ENCODE data around the gene PPID. TPM values are rescaled to one million over a fixed set of nuclear protein-coding genes. Genes with fewer than 3 reads are reported as not detected.

PPID gene
- total and polyA plus RNA-seq, 2 of the 13 experiments (the other 11 are each of a cell fraction or from before 2014, with no cell fraction given) = 15.4 to 63.4 TPM

GRCh38 chr4:158688813-158689212, 34.4 kb downstream of the PPID start:
- H3K36me3 ChIP-seq (replicated peaks in 1 of 2; ENCODE audit: control insufficient read depth in 1 of 2, insufficient read depth in 2 of 2, low read length in 2 of 2) = no peaks in the 10 kb centered on the region
- H3K4me2 ChIP-seq (ENCODE audit: low read depth, low read length) = no peak overlapping the region
- WGBS (ENCODE audit: low lambda C conversion rate) = 23% methylated on average over 1 of the region's 1 CpG
- intact Hi-C loops (cut with micrococcal nuclease; ENCODE audit: unreplicated experiment) = no loop called here
- no peaks in the 10 kb centered on the region for H3K4me1 ChIP-seq (ENCODE audit: insufficient read depth, low read length)
- no peaks in the 10 kb centered on the region for H3K27me3 ChIP-seq (ENCODE audit: control insufficient read depth in 1 of 2, insufficient read depth in 2 of 2, low read length in 2 of 2)
- no peak overlapping the region for H3K27ac ChIP-seq (ENCODE audit: extremely low read length, insufficient read depth, low read length)
- ATAC-seq (no peak), FAIRE-seq (no peak), DNase-seq (ENCODE audit: low spot score) (no peak)
- ChIA-PET CTCF (ENCODE audit: low intra/inter-chr PET ratio, low total read pairs) (no interaction called here), POLR2A (no interaction called here)
- H3K4me3 ChIP-seq (replicated peaks in 1 of 3; ENCODE audit: insufficient read depth in 1 of 3, low read depth in 2 of 3, low read length in 3 of 3) = no peak overlapping the region
- BruUV-seq (replicated peaks) = no TSS peak
- no peak overlapping the region for H2AFZ ChIP-seq (ENCODE audit: low read length)
- H3K9me3 ChIP-seq (ENCODE audit: low read length) = no peaks in the 10 kb centered on the region
- in situ Hi-C loops (cut with HindIII; ENCODE audit: extremely low pct_ligation_motif_present, low pct_unique_long_range_greater_than_20kb) = no loop called here
- no peaks in the 10 kb centered on the region for H3K79me2 ChIP-seq (ENCODE audit: insufficient read depth, low read length)
- TF ChIP-seq SOX6 (IDR thresholded peaks at IDR 0.05) = no peak
- TF ChIP-seq SOX6 (CRISPR knock-in tag; IDR thresholded peaks at IDR 0.05) = no peak
- no peak for TF ChIP-seq MED13 (CRISPR knock-in tag; IDR thresholded peaks at IDR 0.05)
- TF ChIP-seq ZNF142 (CRISPR knock-in tag; IDR thresholded peaks at IDR 0.05) = no peak
- no peak for TF ChIP-seq TAF15 (IDR thresholded peaks at IDR 0.05; ENCODE audit: low read depth, low read length, poor library complexity, severe bottlenecking)
- no peak for TF ChIP-seq MYC (CRISPR knock-in tag; IDR thresholded peaks at IDR 0.05; ENCODE audit: borderline replicate concordance)
- TF ChIP-seq MTF2 (CRISPR knock-in tag; IDR thresholded peaks at IDR 0.05; ENCODE audit: borderline replicate concordance) = no peak
- no peak for TF ChIP-seq NFE2 (CRISPR knock-in tag; IDR thresholded peaks at IDR 0.05)
- no peak for TF ChIP-seq MTERF4 (CRISPR knock-in tag; IDR thresholded peaks at IDR 0.05)
- TF ChIP-seq BRCA1 (CRISPR knock-in tag; IDR thresholded peaks at IDR 0.05) = no peak
- no peak for TF ChIP-seq TP53 (CRISPR knock-in tag; conservative IDR thresholded peaks at IDR 0.05)
- no peak for TF ChIP-seq SIX1 (CRISPR knock-in tag; IDR thresholded peaks at IDR 0.05; ENCODE audit: borderline replicate concordance)
- TF ChIP-seq ZMAT3 (CRISPR knock-in tag; conservative IDR thresholded peaks at IDR 0.05) = no peak
- no peaks in the 10 kb centered on the region for H4K20me1 ChIP-seq (ENCODE audit: insufficient read depth, low read length)
- no peak overlapping the region for H3K9ac ChIP-seq (ENCODE audit: insufficient read depth, low read depth, low read length)

Measured in HepG2 (cell line).